IMR-90 (cell line): ENCODE measurements around the gene CC2D2A. TPM values are rescaled to one million over a fixed set of nuclear protein-coding genes. Genes with fewer than 3 reads are reported as not detected.

ENCODE experiments used
- ATAC-seq: fragments of 200-7000 bp; cut with Tn5 transposase; 2 replicates; pipeline ENCODE4 v1.9.1; 2020; ENCODE audit warnings: low read depth, mild to moderate bottlenecking, moderate library complexity
- BruUV-seq: library from RNA; stranded (reverse); fragments of 400-500 nt; replicated peaks from 2 replicates; lab custom pipeline; 2021; lab: Mats Ljungman, UMichigan
- CTCF ChIA-PET: fragments of 300-600 bp; formaldehyde crosslinking; extraction: SDS; loops from one replicate; lab custom pipeline; 2021; ENCODE audit warnings: antibody characterized with exemption; lab: Yijun Ruan, JAX
- POLR2A ChIA-PET: fragments of 300-600 bp; sonication (Branson Sonifier 250); formaldehyde crosslinking; loops from one replicate; lab custom pipeline; 2022; ENCODE audit warnings: antibody characterized with exemption; ENCODE audit not compliant: unreplicated experiment; lab: Charles Lee
- DNase-seq: peaks from one replicate; pipeline ENCODE4 v3.0.0; 2013
- H2AFZ ChIP-seq: replicated peaks from 2 replicates; pipeline ENCODE3; 2013; ENCODE audit warnings: low read length, mild to moderate bottlenecking; ENCODE audit not compliant: poor library complexity
- H2AK5ac ChIP-seq: 2 replicates; pipeline ENCODE4 v1.6.1; 2013; ENCODE audit warnings: low read depth, low read length, inconsistent platforms
- H2AK9ac ChIP-seq: replicated peaks from 2 replicates; pipeline ENCODE3; 2013; ENCODE audit warnings: mild to moderate bottlenecking, low read depth, low read length, moderate library complexity; ENCODE audit not compliant: poor library complexity
- H2BK120ac ChIP-seq: 2 replicates; pipeline ENCODE4 v1.6.1; 2013; ENCODE audit warnings: low read depth, low read length, inconsistent platforms
- H2BK15ac ChIP-seq: 3 replicates; pipeline ENCODE4 v1.6.1; 2013; ENCODE audit warnings: low read depth, low read length, inconsistent platforms
- H2BK20ac ChIP-seq: 2 replicates; pipeline ENCODE4 v1.6.1; 2013; ENCODE audit warnings: low read depth, mild to moderate bottlenecking, inconsistent platforms, low read length, moderate library complexity
- H2BK5ac ChIP-seq: 2 replicates; pipeline ENCODE4 v1.6.1; 2013; ENCODE audit warnings: mild to moderate bottlenecking, low read depth, low read length, inconsistent platforms; ENCODE audit not compliant: poor library complexity, severe bottlenecking
- H3K14ac ChIP-seq: replicated peaks from 2 replicates; pipeline ENCODE4 v1.6.1; 2013; ENCODE audit warnings: low read depth, low read length, inconsistent platforms
- H3K18ac ChIP-seq: 2 replicates; pipeline ENCODE4 v1.6.1; 2013; ENCODE audit warnings: low read depth, low read length, control low read depth
- H3K23ac ChIP-seq: 2 replicates; pipeline ENCODE4 v1.6.1; 2013; ENCODE audit warnings: low read depth, low read length, inconsistent platforms
- H3K27ac ChIP-seq: 2 replicates; pipeline ENCODE4 v1.5.1; 2013; ENCODE audit warnings: mild to moderate bottlenecking, control low read depth, low read length; ENCODE audit not compliant: insufficient read depth
- H3K27me3 ChIP-seq: 2 replicates; pipeline ENCODE4 v1.6.1; 2013; ENCODE audit warnings: low read length; ENCODE audit not compliant: control insufficient read depth, insufficient read depth
- H3K36me3 ChIP-seq: 2 replicates; pipeline ENCODE4 v1.6.1; 2013; ENCODE audit warnings: low read length, mixed read lengths; ENCODE audit not compliant: control insufficient read depth, insufficient read depth
- H3K4ac ChIP-seq: 2 replicates; pipeline ENCODE4 v1.6.1; 2013; ENCODE audit warnings: low read depth, low read length, inconsistent platforms
- H3K4me1 ChIP-seq: 2 replicates; pipeline ENCODE4 v1.6.1; 2013; ENCODE audit warnings: low read length, mixed read lengths; ENCODE audit not compliant: control insufficient read depth, insufficient read depth
- H3K4me2 ChIP-seq: 2 replicates; pipeline ENCODE4 v1.6.1; 2013; ENCODE audit warnings: low read depth, mild to moderate bottlenecking, control low read depth, low read length, moderate library complexity
- H3K4me3 ChIP-seq: 2 replicates; pipeline ENCODE4 v1.5.1; 2013; ENCODE audit warnings: low read depth, mild to moderate bottlenecking, control low read depth, low read length, moderate library complexity; ENCODE audit not compliant: insufficient read depth
- H3K56ac ChIP-seq: 2 replicates; pipeline ENCODE4 v1.6.1; 2013; ENCODE audit warnings: low read length, inconsistent platforms; ENCODE audit not compliant: insufficient read depth; ENCODE audit errors: extremely low read depth
- H3K79me1 ChIP-seq, 2 experiments: 2 replicates each; pipeline ENCODE4 v1.6.1; 2013; ENCODE audit warnings: low read length in 2 of 2, inconsistent platforms in 1 of 2, low read depth in 1 of 2
- H3K9ac ChIP-seq: 2 replicates; pipeline ENCODE4 v1.6.1; 2013; ENCODE audit warnings: low read depth, low read length, control low read depth
- H3K9me1 ChIP-seq: 2 replicates; pipeline ENCODE4 v1.6.1; 2013; ENCODE audit warnings: low read length, inconsistent platforms; ENCODE audit not compliant: insufficient read depth
- H3K9me3 ChIP-seq: 2 replicates; pipeline ENCODE4 v1.6.1; 2013; ENCODE audit warnings: low read length; ENCODE audit not compliant: control insufficient read depth, insufficient read depth
- H4K20me1 ChIP-seq: 2 replicates; pipeline ENCODE4 v1.6.1; 2013; ENCODE audit warnings: low read length, inconsistent platforms; ENCODE audit not compliant: insufficient read depth
- H4K5ac ChIP-seq: 2 replicates; pipeline ENCODE4 v1.6.1; 2013; ENCODE audit warnings: mild to moderate bottlenecking, low read depth, low read length, control low read depth
- H4K8ac ChIP-seq, 2 experiments: 2 replicates each; pipeline ENCODE4 v1.6.1; 2013; ENCODE audit warnings: low read depth in 2 of 2, low read length in 2 of 2, control low read depth in 1 of 2, inconsistent platforms in 1 of 2
- H4K91ac ChIP-seq: 2 replicates; pipeline ENCODE4 v1.6.1; 2013; ENCODE audit warnings: low read depth, low read length, inconsistent platforms; ENCODE audit not compliant: insufficient read depth
- CHD1 ChIP-seq: IDR thresholded peaks from 2 replicates; pipeline ENCODE4 v1.6.1; 2012; ENCODE audit warnings: low read depth, low read length, improper control_type of control experiment
- ELK1 ChIP-seq: fragments of 150-350 bp; IDR thresholded peaks from 2 replicates; pipeline ENCODE4 v1.6.1; 2016; ENCODE audit warnings: low read depth, mild to moderate bottlenecking, low read length, moderate library complexity, borderline replicate concordance
- MAZ ChIP-seq: IDR thresholded peaks from 2 replicates; pipeline ENCODE4 v1.6.1; 2012; ENCODE audit warnings: low read depth, mild to moderate bottlenecking, low read length, improper control_type of control experiment, moderate library complexity, borderline replicate concordance
- MXI1 ChIP-seq: IDR thresholded peaks from 2 replicates; pipeline ENCODE4 v1.6.1; 2012; ENCODE audit warnings: low read depth, mild to moderate bottlenecking, low read length, moderate library complexity, borderline replicate concordance
- RAD21 ChIP-seq: IDR thresholded peaks from 2 replicates; pipeline ENCODE4 v1.6.1; 2012; ENCODE audit warnings: low read length, improper control_type of control experiment
- RCOR1 ChIP-seq: IDR thresholded peaks from 2 replicates; pipeline ENCODE4 v1.6.1; 2012; ENCODE audit warnings: mild to moderate bottlenecking, low read length, improper control_type of control experiment; ENCODE audit not compliant: insufficient replicate concordance
- USF2 ChIP-seq: fragments of 150-350 bp; IDR thresholded peaks from 2 replicates; pipeline ENCODE4 v1.6.1; 2017; ENCODE audit warnings: mild to moderate bottlenecking, antibody characterized with exemption, low read length, low read depth
- WGBS, 2 experiments: methylation state at CpG; one replicate each; pipeline versions ENCODE4 v1.1.5 to v1.1.7; 2013; ENCODE audit warnings: missing lambda C conversion rate in 2 of 2; ENCODE audit not compliant: insufficient read length in 1 of 2; ENCODE audit errors: extremely low coverage in 2 of 2; 5-methylcytosine and 5-hydroxymethylcytosine counted together
- dilution Hi-C: fragments of 300-500 bp; cut with HindIII; formaldehyde crosslinking; loops from one replicate; pipeline ENCODE4 v1.14.3; 2018; ENCODE audit warnings: low sequenced_read_pairs; ENCODE audit not compliant: unreplicated experiment
- in situ Hi-C: fragments of 300-500 bp; cut with MboI; formaldehyde crosslinking; loops from 3 replicates; pipeline ENCODE4 v1.14.3; 2019; ENCODE audit warnings: low sequenced_read_pairs, inconsistent platforms, mixed read lengths
- intact Hi-C: fragments of 100-400 bp; cut with micrococcal nuclease; formaldehyde crosslinking; loops from 2 replicates; pipeline ENCODE4 v1.10.0; 2022
- polyA plus RNA-seq, 3 experiments: library from polyadenylated mRNA; depleted of rRNA; stranded (reverse); fragments of >200 nt; gene quantifications; 2 replicates each; pipeline ENCODE4 v1.2.3, GENCODE V29; 2012; ENCODE audit warnings: low replicate concordance in 1 of 3
- total RNA-seq: library from RNA; depleted of rRNA; stranded (reverse); fragments of >200 nt; gene quantifications from 2 replicates; pipeline ENCODE4 v1.2.3, GENCODE V29; 2012

CC2D2A gene
- total and polyA plus RNA-seq, 2 of the 4 experiments (the other 2 are of a cell fraction), result 20.8 to 26.3 TPM

GRCh38 chr4:15533817-15534216 lies 64.1 kb downstream of the CC2D2A start:
- ChIA-PET CTCF (interaction anchor here (0.7 kb wide), 1 partner anchor 1747 kb away, joined by 3 read pairs; no protein-coding TSS in a partner anchor), POLR2A (no interaction called here)
- Histone ChIP-seq H2AK5ac (no peak overlapping the region), H3K4me1 (no peaks in the 10 kb centered on the region), H4K91ac (no peak overlapping the region), H3K27me3 (no peaks in the 10 kb centered on the region), H3K4me2 (no peak overlapping the region), H3K9ac (no peak overlapping the region), H4K20me1 (no peaks in the 10 kb centered on the region), H3K27ac (no peak overlapping the region), H3K14ac (no peak overlapping the region), H2BK15ac (no peak overlapping the region), H2BK5ac (no peak overlapping the region), H3K23ac (no peak overlapping the region), H3K9me1 (no peaks in the 10 kb centered on the region), H4K5ac (no peak overlapping the region), H2BK120ac (no peak overlapping the region), H3K9me3 (no peaks in the 10 kb centered on the region), H2AFZ (no peak overlapping the region), H3K79me1 (no peaks in the 10 kb centered on the region), H3K4me3 (no peak overlapping the region), H3K36me3 (peaks cover 15% of the 10 kb centered on the region), H3K4ac (no peak overlapping the region), H4K8ac (no peak overlapping the region), H2BK20ac (no peak overlapping the region), H3K56ac (no peak overlapping the region), H3K18ac (no peak overlapping the region), H2AK9ac (no peak overlapping the region)
- DNase-seq (no peak), ATAC-seq (no peak)
- no CpG with 5 or more reads among the region's 2 CpGs for WGBS, 2 experiments
- dilution Hi-C loops, result no loop called here
- intact Hi-C loops, result no loop called here
- no TSS peak for BruUV-seq
- TF ChIP-seq USF2 (no peak), MXI1 (no peak), MAZ (no peak), ELK1 (no peak), CHD1 (no peak), RAD21 (no peak), RCOR1 (no peak)
- in situ Hi-C loops, result no loop called here
